Neural crest cell (in vitro differentiated cells): ENCODE data around the gene ATP5F1B. TPM values are rescaled to one million over a fixed set of nuclear protein-coding genes. Genes with fewer than 3 reads are reported as not detected.

Source experiments
- DNase-seq: peaks from one replicate; pipeline ENCODE4 v3.0.0; 2021; ENCODE audit warnings: low read depth, mixed read lengths, low spot score
- H3K27ac Mint-ChIP-seq: one replicate; pipeline ENCODE4 v1.8.0; 2021; ENCODE audit warnings: mild to moderate bottlenecking, mixed read lengths; ENCODE audit not compliant: unreplicated experiment
- H3K27me3 Mint-ChIP-seq: 2 replicates; pipeline ENCODE4 v1.8.0; 2021; ENCODE audit warnings: low read depth, mild to moderate bottlenecking, mixed read lengths
- H3K36me3 Mint-ChIP-seq: 2 replicates; pipeline ENCODE4 v1.8.0; 2021; ENCODE audit warnings: low read depth, mild to moderate bottlenecking, mixed read lengths
- H3K4me1 Mint-ChIP-seq: 2 replicates; pipeline ENCODE4 v1.8.0; 2021; ENCODE audit warnings: mixed read lengths
- H3K4me3 Mint-ChIP-seq: one replicate; pipeline ENCODE4 v1.8.0; 2021; ENCODE audit warnings: mild to moderate bottlenecking, mixed read lengths
- H3K9me3 Mint-ChIP-seq: 2 replicates; pipeline ENCODE4 v1.8.0; 2021; ENCODE audit warnings: mixed read lengths
- CTCF ChIP-seq: fragments of 200-600 bp; sonication (generic); conservative IDR thresholded peaks from 2 replicates; pipeline ENCODE4 v1.5.0; 2021; ENCODE audit warnings: antibody characterized with exemption, mild to moderate bottlenecking
- total RNA-seq: library from RNA; stranded (reverse); gene quantifications from 2 replicates; pipeline ENCODE4 v1.2.1, GENCODE V29; 2021

Gene ATP5F1B
- total RNA-seq, 1 donor from 2014 or later = 651 TPM

GRCh38 chr12:56601503-56601902, 44.3 kb downstream of the ATP5F1B start:
- no peak for DNase-seq
- H3K9me3 Mint-ChIP-seq = no peaks in the 10 kb centered on the region
- H3K4me3 Mint-ChIP-seq = no peak overlapping the region
- H3K36me3 Mint-ChIP-seq = peaks cover 20% of the 10 kb centered on the region
- no peak overlapping the region for H3K27ac Mint-ChIP-seq
- no peaks in the 10 kb centered on the region for H3K4me1 Mint-ChIP-seq
- H3K27me3 Mint-ChIP-seq = no peaks in the 10 kb centered on the region
- peak; percentile 24 for TF ChIP-seq CTCF

DNA sequence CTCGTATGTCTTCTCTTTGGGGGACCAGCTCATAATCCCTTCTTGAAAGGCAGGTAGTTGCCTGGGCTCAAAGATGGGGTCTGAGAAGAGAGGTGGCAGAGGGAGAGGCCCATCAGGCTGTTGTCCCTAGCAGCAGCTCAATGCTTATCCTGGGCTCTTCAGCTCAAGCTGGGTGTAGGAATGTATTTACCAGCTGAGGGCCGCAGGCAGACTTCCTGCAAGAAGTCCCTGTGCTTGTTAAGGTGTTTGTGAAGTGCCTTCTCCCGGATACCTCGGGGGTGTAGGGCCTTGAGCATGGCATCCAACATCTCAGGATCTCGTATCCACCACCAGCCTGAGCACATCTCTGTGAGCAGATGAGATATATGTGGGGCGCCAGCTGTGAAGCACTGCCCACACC, 45.0 kb downstream of the ATP5F1B start:
- H3K27ac Mint-ChIP-seq = no peak overlapping the region
- no peak for TF ChIP-seq CTCF
- H3K4me1 Mint-ChIP-seq = no peaks in the 10 kb centered on the region
- peaks cover 16% of the 10 kb centered on the region for H3K36me3 Mint-ChIP-seq
- no peaks in the 10 kb centered on the region for H3K9me3 Mint-ChIP-seq
- no peak overlapping the region for H3K4me3 Mint-ChIP-seq
- DNase-seq = no peak
- H3K27me3 Mint-ChIP-seq = no peaks in the 10 kb centered on the region

- Mint-ChIP-seq H3K9me3 (no peaks in the 10 kb centered on the region), H3K4me3 (no peak overlapping the region), H3K4me1 (peaks cover under 1% of the 10 kb centered on the region), H3K36me3 (peaks cover 16% of the 10 kb centered on the region), H3K27me3 (no peaks in the 10 kb centered on the region), H3K27ac (no peak overlapping the region)
- TF ChIP-seq CTCF = no peak
- DNase-seq = no peak
Observed at GRCh38 chr12:56599797-56600196, 46.0 kb downstream of the ATP5F1B start.

GRCh38 chr12:56599041-56599440, 46.7 kb downstream of the ATP5F1B start:
- no peak for DNase-seq
- no peak overlapping the region for H3K4me3 Mint-ChIP-seq
- H3K9me3 Mint-ChIP-seq = no peaks in the 10 kb centered on the region
- no peaks in the 10 kb centered on the region for H3K27me3 Mint-ChIP-seq
- TF ChIP-seq CTCF = no peak
- peaks cover 11% of the 10 kb centered on the region for H3K36me3 Mint-ChIP-seq
- no peak overlapping the region for H3K27ac Mint-ChIP-seq
- H3K4me1 Mint-ChIP-seq = peaks cover 8% of the 10 kb centered on the region

DNA sequence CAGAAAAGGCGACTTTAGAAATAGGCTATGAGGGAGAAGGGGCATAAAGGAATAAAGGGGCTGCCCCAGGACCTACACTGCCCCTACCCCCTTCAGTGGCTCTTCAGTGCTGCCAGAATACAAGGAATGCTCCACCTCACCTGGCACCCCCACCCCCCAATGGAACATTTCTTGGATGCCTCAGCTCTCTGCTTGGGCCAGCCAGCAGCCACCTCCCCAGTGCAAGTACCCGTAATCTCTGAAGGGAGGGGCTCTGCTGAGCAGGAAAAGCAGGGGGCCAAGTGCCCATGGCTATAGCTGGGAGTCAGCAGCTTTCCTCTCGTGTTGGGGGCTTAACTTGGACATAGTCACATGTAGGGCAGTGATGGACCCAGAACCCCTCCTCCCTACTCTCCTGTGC, 49.0 kb downstream of the ATP5F1B start:
- Mint-ChIP-seq H3K36me3 (peaks cover 7% of the 10 kb centered on the region), H3K4me3 (no peak overlapping the region), H3K27me3 (no peaks in the 10 kb centered on the region), H3K4me1 (peaks cover 17% of the 10 kb centered on the region), H3K27ac (no peak overlapping the region), H3K9me3 (no peaks in the 10 kb centered on the region)
- no peak for DNase-seq
- no peak for TF ChIP-seq CTCF
